GM23338 (cell line): ENCODE data around the gene PUDP.

ENCODE experiments used
- CREB1 ChIP-seq: fragments of 250-450 bp; sonication (Bioruptor Pico); IDR thresholded peaks from 2 replicates; pipeline ENCODE4 v1.5.0; 2020; ENCODE audit warnings: low read depth, mild to moderate bottlenecking, moderate library complexity
- EZH2 ChIP-seq: fragments of 200-600 bp; sonication (generic); IDR thresholded peaks from one replicate; pipeline ENCODE4 v1.8.0; 2017; ENCODE audit warnings: antibody characterized with exemption, mild to moderate bottlenecking, low read depth; ENCODE audit not compliant: unreplicated experiment
- EZH2phosphoT487 ChIP-seq: fragments of 200-600 bp; sonication (generic); IDR thresholded peaks from one replicate; pipeline ENCODE4 v1.8.1; 2018; ENCODE audit warnings: antibody characterized with exemption; ENCODE audit not compliant: unreplicated experiment
- JUNB ChIP-seq: IDR thresholded peaks from one replicate; pipeline ENCODE4 v1.6.1; 2016; ENCODE audit warnings: antibody characterized with exemption; ENCODE audit not compliant: unreplicated experiment
- NANOG ChIP-seq: IDR thresholded peaks from 2 replicates; pipeline ENCODE4 v1.6.1; 2016; ENCODE audit warnings: antibody characterized with exemption, borderline replicate concordance
- POLR2AphosphoS5 ChIP-seq: IDR thresholded peaks from 2 replicates; pipeline ENCODE4 v1.6.1; 2016; ENCODE audit warnings: antibody characterized with exemption, low read depth
- STAT1 ChIP-seq: IDR thresholded peaks from one replicate; pipeline ENCODE4 v1.6.1; 2016; ENCODE audit warnings: antibody characterized with exemption; ENCODE audit not compliant: unreplicated experiment
- ZNF114 ChIP-seq: fragments of 250-450 bp; sonication (Bioruptor Pico); IDR thresholded peaks from 2 replicates; pipeline ENCODE4 v1.5.0; 2020; ENCODE audit warnings: mild to moderate bottlenecking, moderate library complexity
- ZNF331 ChIP-seq: fragments of 250-450 bp; sonication (Bioruptor Pico); IDR thresholded peaks from 2 replicates; pipeline ENCODE4 v1.5.0; 2020; ENCODE audit warnings: low read depth, mild to moderate bottlenecking, moderate library complexity
- TF ChIP-seq, protein P1 (sequence below), 2 experiments: fragments of 200-600 bp in 1 of 2; sonication (generic) in 1 of 2; conservative IDR thresholded peaks; 2 replicates each; pipeline versions ENCODE4 v1.5.1 to v1.6.1; 2016 to 2017; ENCODE audit warnings: antibody characterized with exemption in 2 of 2, low read depth in 2 of 2, mild to moderate bottlenecking in 2 of 2, moderate library complexity in 1 of 2
- TF ChIP-seq, protein P2 (sequence below): IDR thresholded peaks from one replicate; pipeline ENCODE4 v1.6.1; 2018; ENCODE audit warnings: antibody characterized with exemption; ENCODE audit not compliant: unreplicated experiment
- TF ChIP-seq, protein P3 (sequence below): IDR thresholded peaks from 2 replicates; pipeline ENCODE4 v1.6.1; 2016; ENCODE audit warnings: antibody characterized with exemption
- TF ChIP-seq, protein P4 (sequence below): fragments of 250-450 bp; sonication (Bioruptor Pico); IDR thresholded peaks from 2 replicates; pipeline ENCODE4 v1.5.0; 2020; ENCODE audit warnings: mild to moderate bottlenecking, moderate library complexity

DNA sequence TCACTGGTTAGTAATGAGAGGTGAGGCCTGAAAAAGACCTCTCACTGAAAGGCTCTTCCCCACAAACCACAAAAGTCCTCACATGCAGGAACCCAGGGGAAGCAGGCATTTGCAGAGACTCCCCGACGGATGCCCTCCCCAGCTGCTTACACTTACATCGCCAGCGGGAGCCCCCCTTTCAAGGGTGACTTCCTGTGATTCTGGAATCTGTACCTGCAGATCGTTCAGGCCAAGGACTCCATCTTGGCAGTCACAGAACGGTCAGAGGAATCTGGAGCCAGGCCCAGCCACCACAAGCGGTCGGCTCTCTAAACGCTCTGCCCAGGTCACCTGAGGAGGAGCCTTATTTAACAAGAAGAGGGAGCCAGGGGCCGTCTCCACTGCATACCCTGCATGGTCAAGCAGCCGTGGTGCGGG, 71.7 kb downstream of the PUDP start:
- TF ChIP-seq, protein P1, sequence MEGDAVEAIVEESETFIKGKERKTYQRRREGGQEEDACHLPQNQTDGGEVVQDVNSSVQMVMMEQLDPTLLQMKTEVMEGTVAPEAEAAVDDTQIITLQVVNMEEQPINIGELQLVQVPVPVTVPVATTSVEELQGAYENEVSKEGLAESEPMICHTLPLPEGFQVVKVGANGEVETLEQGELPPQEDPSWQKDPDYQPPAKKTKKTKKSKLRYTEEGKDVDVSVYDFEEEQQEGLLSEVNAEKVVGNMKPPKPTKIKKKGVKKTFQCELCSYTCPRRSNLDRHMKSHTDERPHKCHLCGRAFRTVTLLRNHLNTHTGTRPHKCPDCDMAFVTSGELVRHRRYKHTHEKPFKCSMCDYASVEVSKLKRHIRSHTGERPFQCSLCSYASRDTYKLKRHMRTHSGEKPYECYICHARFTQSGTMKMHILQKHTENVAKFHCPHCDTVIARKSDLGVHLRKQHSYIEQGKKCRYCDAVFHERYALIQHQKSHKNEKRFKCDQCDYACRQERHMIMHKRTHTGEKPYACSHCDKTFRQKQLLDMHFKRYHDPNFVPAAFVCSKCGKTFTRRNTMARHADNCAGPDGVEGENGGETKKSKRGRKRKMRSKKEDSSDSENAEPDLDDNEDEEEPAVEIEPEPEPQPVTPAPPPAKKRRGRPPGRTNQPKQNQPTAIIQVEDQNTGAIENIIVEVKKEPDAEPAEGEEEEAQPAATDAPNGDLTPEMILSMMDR (conservative IDR thresholded peaks at IDR 0.05; ENCODE audit: low read depth in 2 of 2): no peak
- TF ChIP-seq CREB1 (no peak), EZH2 (no peak), EZH2phosphoT487 (no peak), POLR2AphosphoS5 (no peak), JUNB (no peak), ZNF114 (CRISPR knock-in tag) (no peak), ZNF331 (CRISPR knock-in tag) (no peak), NANOG (no peak), STAT1 (no peak)
- TF ChIP-seq, protein P2, sequence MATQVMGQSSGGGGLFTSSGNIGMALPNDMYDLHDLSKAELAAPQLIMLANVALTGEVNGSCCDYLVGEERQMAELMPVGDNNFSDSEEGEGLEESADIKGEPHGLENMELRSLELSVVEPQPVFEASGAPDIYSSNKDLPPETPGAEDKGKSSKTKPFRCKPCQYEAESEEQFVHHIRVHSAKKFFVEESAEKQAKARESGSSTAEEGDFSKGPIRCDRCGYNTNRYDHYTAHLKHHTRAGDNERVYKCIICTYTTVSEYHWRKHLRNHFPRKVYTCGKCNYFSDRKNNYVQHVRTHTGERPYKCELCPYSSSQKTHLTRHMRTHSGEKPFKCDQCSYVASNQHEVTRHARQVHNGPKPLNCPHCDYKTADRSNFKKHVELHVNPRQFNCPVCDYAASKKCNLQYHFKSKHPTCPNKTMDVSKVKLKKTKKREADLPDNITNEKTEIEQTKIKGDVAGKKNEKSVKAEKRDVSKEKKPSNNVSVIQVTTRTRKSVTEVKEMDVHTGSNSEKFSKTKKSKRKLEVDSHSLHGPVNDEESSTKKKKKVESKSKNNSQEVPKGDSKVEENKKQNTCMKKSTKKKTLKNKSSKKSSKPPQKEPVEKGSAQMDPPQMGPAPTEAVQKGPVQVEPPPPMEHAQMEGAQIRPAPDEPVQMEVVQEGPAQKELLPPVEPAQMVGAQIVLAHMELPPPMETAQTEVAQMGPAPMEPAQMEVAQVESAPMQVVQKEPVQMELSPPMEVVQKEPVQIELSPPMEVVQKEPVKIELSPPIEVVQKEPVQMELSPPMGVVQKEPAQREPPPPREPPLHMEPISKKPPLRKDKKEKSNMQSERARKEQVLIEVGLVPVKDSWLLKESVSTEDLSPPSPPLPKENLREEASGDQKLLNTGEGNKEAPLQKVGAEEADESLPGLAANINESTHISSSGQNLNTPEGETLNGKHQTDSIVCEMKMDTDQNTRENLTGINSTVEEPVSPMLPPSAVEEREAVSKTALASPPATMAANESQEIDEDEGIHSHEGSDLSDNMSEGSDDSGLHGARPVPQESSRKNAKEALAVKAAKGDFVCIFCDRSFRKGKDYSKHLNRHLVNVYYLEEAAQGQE: no peak
- TF ChIP-seq, protein P3, sequence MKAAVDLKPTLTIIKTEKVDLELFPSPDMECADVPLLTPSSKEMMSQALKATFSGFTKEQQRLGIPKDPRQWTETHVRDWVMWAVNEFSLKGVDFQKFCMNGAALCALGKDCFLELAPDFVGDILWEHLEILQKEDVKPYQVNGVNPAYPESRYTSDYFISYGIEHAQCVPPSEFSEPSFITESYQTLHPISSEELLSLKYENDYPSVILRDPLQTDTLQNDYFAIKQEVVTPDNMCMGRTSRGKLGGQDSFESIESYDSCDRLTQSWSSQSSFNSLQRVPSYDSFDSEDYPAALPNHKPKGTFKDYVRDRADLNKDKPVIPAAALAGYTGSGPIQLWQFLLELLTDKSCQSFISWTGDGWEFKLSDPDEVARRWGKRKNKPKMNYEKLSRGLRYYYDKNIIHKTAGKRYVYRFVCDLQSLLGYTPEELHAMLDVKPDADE: no peak
- TF ChIP-seq, protein P4, sequence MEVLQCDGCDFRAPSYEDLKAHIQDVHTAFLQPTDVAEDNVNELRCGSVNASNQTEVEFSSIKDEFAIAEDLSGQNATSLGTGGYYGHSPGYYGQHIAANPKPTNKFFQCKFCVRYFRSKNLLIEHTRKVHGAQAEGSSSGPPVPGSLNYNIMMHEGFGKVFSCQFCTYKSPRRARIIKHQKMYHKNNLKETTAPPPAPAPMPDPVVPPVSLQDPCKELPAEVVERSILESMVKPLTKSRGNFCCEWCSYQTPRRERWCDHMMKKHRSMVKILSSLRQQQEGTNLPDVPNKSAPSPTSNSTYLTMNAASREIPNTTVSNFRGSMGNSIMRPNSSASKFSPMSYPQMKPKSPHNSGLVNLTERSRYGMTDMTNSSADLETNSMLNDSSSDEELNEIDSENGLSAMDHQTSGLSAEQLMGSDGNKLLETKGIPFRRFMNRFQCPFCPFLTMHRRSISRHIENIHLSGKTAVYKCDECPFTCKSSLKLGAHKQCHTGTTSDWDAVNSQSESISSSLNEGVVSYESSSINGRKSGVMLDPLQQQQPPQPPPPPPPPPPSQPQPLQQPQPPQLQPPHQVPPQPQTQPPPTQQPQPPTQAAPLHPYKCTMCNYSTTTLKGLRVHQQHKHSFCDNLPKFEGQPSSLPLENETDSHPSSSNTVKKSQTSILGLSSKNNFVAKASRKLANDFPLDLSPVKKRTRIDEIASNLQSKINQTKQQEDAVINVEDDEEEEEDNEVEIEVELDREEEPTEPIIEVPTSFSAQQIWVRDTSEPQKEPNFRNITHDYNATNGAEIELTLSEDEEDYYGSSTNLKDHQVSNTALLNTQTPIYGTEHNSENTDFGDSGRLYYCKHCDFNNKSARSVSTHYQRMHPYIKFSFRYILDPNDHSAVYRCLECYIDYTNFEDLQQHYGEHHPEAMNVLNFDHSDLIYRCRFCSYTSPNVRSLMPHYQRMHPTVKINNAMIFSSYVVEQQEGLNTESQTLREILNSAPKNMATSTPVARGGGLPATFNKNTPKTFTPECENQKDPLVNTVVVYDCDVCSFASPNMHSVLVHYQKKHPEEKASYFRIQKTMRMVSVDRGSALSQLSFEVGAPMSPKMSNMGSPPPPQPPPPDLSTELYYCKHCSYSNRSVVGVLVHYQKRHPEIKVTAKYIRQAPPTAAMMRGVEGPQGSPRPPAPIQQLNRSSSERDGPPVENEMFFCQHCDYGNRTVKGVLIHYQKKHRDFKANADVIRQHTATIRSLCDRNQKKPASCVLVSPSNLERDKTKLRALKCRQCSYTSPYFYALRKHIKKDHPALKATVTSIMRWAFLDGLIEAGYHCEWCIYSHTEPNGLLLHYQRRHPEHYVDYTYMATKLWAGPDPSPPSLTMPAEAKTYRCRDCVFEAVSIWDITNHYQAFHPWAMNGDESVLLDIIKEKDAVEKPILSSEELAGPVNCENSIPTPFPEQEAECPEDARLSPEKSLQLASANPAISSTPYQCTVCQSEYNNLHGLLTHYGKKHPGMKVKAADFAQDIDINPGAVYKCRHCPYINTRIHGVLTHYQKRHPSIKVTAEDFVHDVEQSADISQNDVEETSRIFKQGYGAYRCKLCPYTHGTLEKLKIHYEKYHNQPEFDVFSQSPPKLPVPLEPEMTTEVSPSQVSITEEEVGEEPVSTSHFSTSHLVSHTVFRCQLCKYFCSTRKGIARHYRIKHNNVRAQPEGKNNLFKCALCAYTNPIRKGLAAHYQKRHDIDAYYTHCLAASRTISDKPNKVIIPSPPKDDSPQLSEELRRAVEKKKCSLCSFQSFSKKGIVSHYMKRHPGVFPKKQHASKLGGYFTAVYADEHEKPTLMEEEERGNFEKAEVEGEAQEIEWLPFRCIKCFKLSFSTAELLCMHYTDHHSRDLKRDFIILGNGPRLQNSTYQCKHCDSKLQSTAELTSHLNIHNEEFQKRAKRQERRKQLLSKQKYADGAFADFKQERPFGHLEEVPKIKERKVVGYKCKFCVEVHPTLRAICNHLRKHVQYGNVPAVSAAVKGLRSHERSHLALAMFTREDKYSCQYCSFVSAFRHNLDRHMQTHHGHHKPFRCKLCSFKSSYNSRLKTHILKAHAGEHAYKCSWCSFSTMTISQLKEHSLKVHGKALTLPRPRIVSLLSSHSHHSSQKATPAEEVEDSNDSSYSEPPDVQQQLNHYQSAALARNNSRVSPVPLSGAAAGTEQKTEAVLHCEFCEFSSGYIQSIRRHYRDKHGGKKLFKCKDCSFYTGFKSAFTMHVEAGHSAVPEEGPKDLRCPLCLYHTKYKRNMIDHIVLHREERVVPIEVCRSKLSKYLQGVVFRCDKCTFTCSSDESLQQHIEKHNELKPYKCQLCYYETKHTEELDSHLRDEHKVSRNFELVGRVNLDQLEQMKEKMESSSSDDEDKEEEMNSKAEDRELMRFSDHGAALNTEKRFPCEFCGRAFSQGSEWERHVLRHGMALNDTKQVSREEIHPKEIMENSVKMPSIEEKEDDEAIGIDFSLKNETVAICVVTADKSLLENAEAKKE: no peak
